Glomerular visceral epithelial cell (primary cell): Measurements from ENCODE around the gene BHMT2.
A peak's percentile ranks its signal among the peaks of the same experiment; 100 is the strongest.

ENCODE experiments used
- DNase-seq: peaks from one replicate; pipeline ENCODE4 v3.0.0-alpha.2; 2016; ENCODE audit errors: extremely low spot score

BHMT2 gene, protein sequence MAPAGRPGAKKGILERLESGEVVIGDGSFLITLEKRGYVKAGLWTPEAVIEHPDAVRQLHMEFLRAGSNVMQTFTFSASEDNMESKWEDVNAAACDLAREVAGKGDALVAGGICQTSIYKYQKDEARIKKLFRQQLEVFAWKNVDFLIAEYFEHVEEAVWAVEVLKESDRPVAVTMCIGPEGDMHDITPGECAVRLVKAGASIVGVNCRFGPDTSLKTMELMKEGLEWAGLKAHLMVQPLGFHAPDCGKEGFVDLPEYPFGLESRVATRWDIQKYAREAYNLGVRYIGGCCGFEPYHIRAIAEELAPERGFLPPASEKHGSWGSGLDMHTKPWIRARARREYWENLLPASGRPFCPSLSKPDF

DNA sequence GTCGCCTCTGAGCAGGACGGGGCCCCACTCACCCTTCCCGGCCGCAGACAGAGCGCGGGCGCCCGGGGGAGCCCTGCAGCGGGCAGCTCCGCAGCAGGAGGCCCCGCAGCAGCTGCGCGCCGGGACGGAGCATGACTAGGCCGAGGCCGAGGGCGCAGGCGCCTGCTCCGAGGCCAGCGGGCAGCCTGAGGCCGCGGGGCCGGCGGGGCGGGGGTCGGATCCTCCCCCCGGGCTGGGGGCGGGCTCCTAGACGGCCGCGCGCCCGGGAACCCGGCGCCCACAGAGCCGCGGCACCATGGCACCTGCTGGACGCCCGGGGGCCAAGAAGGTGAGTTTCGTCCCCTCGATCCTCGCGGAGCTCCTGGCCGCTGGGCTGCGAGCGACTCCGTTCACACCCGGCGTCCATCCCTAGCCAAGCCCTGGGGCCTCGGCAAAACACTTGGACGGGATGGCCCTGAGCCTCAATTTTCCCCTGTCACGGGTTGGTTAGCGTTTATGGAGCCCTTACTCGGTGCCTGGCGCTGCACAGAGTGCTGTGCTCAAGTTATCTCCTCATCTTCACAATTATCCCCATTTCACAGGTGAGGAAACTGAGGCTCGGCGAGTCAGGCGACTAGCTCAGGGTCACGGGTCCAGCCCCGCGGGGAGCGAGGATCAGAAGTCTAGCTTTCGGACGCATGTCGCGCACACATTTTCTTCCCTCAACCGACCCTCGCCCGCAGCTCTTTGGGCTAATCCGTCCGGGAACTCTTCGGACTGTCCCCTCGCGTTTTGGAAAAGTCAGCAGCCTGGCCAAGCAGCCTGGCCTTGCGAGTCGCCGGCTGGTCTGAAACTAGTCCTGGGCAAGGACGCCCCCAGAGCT, at the start of gene BHMT2, which contains the start of gene DMGDH:
Gene BHMT2, plus strand, starts transcription at position 280 of the 862 bp plus-strand sequence. Its CDS starts 16 bp downstream, at position 296.
Gene DMGDH, minus strand, starts transcription at position 187 of the 862 bp plus-strand sequence. Its CDS starts 54 bp downstream, at position 133.
- peak; percentile 3 for DNase-seq

DNA sequence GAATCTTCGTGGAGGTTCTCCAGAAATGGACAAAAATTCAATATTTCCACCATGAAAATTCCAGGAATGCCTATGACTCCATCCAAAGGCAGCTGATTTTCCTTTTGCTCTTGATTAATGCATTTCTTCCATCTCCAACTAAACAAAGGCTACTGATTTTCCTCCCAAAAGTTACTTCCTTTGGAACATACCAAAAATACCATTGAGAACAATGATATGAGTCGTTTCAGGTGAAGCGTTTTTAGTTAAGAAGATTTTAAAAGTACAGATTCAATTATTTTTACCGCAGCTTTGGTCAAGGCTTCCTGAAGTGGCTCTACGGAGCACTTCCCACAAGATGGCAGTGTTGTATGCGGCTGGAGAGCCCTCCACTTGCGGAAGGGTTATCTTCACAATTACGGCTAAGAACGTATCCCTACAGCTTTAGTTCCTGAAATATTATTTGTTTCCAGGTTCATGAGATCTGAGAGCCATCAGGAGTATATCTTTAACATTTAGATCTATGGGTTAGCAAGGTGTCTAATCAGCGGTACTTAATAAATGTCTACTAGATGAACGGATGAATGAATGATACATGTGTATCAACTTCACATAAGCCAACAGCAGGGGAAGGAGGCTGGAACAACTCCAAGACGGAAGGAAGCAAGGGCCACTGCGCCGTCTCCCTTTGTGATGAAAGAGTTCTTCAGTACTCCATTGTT, 48.6 kb upstream of the BHMT2 start:
- DNase-seq: peak; percentile 71

DNA sequence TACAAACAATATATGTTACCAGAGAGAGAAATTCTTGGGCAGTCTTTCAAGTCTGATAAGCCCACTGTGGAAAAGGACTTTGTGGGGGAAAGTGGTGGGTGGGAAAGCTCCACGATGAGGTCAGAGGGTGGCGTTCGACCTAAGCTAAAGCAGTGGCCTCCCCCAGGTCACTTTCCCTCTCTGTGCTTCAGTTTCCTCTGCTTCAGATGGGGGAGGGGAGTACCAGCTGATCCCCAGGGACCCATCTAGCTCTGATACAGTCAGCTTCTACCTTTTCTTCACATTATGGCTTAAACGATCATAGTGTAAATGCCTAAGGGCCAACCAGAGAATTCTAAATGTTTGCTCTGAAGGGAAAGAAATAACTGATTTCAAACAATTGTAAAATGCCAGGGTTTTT, 47.8 kb upstream of the BHMT2 start:
- no peak for DNase-seq

DNA sequence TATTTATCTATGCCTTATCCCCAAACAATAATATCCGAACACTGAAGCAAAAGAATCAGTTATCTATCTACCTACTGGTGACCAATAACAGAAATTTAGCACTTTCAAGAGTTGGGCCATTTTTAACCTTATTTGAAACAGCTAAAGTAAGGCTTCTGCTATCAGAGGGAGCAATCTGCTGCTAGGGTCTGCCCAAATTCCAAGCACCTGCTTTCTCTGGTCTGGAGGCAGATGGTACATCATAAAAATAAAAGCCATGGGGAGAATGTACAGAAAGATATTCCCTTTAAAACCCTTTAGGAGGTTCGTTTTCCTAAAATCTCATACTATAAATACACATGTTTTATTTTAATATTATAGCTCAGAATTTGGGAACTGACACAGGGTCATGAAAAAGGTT, 46.8 kb upstream of the BHMT2 start:
- DNase-seq: no peak

DNA sequence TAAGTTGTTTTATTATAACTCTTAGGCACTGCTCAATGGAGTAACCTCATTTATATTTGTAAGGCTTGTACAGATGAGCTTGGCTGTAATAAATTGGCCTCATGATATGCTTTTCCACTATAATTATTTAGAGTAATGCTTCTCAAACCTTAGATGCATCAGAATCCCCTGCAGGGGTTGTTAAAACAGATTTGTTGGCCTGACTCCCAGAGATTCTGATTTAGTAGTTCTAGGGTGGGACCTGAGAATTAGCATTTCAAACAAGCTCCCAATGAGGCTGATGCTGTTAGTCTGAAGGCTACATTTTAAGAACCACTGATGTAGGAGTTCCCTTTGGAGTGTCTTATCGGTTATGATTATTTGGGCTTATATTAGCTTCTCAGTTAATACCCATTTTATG, 46.2 kb upstream of the BHMT2 start:
- no peak for DNase-seq

DNA sequence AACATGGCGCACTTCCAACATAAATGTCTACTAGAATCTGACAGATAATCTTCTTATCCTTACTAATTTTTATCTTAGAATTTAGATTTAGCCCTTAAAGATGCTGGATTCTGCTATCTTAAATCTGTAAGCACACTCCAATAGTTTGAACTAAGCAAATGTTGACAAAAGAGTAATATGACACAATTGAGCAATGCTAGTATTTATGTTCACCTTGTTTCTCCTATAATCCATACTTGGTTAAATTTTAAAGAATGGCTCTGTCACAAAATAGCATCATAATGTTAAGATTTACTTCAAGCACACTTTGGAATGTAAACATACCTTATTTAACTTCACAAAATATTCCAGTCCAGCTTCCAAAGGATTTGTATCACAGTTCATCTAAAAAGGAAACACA, 45.6 kb upstream of the BHMT2 start:
- DNase-seq: no peak

DNA sequence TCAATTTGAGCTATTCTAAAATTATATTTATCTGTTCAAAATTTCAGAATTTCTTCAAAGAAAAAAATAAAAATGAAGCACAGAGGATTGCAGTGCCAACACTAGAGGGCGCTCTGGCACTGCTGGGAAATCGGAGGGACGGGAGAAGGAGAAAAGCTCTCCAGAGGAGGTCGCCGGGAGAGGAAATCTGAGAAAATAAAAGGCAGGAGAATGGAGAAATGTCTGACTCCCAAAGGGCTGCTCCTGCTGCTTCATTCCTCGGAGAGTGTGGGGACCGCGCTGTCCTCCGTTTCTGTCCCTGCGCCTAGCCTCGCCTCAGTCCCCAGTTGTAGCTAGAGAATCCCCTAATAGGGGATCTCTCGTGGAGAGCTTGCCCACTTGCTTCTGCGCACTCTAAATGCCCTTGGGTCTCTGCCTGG, 44.5 kb upstream of the BHMT2 start:
- peak; percentile 72 for DNase-seq

DNA sequence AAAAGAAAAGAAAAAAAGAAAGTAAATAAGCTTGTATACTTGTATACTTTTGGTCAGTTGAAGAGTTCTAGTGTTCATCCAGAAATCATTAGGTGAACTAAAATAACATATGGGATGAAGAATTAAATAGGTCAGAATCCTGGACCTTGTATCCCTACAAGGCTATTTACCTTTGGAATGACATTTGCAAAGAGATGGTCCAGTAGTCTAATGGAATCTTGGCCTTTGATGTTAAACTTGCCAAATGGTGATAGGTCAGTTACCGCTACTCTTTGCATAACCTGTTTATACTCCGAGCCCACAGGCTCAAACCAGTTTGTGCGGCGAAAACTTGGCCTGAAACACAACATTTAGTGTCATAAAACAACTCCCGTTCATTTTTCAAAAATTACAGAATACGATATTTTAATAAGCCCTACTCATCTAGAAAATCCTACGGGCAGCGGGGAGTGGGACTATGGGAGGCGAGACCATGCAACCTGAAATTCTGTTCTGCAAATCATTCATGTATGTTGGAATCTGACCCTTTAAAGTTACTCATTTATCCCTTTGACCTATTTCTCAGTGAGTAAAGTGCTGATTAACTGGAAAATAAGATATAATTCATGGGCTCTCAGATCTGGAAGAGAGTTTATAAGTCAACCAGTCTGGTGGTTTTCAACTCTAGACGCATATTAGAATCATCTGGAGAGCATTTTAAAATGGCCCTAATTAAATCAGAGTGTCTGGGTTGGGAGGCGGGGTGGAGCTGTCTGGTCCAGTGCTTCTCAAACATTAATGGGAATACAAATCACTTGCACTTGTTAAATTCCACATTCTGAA, 38.7 kb upstream of the BHMT2 start:
- DNase-seq: no peak

DNA sequence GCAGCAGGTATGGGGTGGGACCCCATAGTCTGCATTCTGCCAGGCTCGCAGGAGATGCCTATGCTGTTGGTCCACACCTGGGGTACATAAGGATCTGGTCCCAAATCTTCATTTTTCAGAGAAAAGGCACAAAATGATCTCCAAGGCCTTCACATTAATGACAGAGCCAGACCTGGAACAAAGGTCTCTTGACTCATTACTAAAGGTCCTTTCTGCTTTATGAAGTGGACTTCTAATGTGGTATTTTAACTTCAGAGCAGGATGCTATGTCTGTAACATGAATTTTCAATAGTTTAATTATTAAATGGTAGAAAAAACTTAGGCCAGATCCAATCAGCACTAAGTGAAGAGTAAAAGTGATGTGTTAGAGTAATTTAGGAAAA, 38.1 kb upstream of the BHMT2 start:
- no peak for DNase-seq

DNA sequence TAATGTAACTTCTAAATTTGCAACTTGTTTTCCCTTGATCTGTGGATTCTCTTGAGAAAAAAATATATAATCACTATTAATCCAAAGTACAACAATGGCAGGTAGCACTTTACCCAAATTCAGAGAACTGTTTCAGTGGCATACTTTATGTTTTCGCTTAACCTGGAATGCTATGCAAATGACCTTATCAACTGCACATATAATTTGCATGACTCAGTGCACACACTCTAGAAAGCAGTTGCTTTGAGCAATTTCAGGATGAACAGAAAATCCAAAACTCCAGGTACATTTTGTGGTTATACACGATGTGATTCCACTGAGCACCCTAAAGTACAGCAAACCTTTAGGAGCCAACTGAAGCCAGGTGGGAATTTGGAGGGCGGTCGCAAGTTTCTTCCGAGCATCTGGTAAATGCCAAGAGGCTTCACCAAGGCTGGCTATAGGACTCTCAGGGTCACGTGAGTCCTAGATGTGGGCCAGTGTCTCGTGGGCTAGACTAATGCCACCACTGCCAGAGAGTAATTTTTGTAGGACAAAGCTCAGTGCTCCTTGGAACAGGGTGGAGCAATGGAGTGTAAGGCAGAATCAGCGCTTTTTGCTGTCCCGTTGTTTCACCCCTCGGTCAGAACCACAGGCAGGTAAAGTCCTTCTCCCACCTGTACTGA, 37.4 kb upstream of the BHMT2 start:
- no peak for DNase-seq

DNA sequence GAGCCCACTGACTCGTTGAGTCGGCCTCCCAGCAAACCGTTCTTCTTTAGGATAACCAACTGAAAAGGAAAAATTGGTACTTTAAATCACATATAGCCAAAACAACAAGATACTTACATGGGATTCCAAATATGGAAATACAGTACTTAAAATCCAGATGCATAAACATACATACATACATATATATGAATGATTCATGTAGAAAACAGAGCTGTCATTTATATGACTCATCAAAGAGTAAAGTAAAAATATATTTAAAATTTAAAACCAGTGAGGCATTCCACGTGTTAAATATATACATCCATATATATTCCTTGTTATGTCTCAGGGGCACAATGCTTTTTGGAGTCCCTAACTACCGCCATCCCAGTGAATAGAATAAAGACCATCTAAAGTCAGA, 36.8 kb upstream of the BHMT2 start:
- DNase-seq: no peak

DNA sequence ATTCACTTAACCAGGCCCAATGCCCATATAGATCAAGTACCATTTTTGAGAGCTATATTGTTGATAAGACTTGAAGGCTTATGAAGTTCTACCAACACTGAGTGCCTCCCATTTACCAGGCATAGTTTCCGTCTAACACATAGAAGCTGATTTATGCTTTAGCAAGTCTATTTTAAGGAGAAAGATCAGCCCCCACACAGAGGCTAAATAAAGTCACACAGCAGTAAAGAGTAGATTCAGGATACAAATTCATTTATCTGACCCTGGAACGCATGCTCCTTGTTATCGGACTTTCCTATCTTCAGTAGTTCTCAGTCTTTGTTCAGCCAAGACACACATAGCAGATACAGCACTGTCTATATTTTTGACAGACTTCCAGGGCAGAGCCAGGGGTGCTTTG, 34.3 kb upstream of the BHMT2 start:
- DNase-seq: no peak

DNA sequence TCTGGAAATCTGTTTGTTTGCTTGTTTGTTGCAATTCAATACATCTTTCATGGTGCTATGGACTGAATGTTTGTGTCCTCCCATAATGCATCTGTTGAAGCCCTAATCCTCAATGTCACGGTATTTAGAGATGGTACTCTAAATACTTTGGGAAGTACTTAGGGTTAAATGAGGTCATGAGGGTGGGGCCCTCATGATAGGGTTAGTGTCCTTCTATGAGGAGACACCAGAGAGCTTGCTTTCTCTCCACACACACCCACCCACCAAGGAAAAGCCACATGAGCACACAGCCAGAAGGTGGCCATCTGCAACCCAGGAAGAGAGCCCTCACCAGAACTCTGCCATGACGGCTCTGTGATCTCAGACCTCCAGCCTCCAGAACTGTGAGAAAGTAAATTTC, 32.8 kb upstream of the BHMT2 start:
- no peak for DNase-seq

DNA sequence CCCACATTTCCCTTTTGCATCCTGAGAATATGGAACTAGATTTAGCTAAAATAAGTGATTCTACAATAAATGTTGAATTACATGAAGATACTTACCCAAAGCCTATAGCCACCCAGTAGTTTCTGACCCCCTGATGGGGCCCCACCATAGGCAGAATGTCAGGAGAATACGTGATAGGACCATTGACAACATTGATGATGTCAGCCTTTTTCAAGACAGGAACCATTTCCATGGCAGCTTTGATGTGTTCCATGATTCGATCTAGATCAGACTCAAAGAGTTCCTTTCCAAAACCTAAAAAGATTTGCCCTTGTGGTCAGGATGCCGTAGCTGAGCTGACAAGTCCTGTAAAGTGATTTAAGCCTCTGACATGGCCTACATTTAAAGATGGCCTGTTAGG, 27.4 kb upstream of the BHMT2 start:
- DNase-seq: no peak

DNA sequence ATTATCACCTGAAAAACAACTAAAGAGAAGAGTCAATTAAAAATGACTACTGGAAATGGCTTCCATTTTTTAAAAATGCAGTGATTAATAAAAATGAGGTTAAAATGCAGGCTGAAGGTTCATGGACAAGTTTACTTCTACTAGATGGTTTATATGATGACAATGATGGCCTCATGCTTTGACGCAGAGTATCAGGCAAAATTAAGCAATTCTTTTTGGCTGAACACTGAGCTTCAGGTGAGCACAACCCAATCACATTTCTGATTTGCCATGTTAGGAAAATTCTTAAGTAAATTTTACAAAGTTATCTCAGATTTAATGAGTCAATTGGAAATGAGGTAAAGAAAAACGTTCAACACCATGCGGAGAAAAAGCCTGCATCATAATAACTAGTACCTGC, 22.4 kb upstream of the BHMT2 start:
- DNase-seq: no peak

DNA sequence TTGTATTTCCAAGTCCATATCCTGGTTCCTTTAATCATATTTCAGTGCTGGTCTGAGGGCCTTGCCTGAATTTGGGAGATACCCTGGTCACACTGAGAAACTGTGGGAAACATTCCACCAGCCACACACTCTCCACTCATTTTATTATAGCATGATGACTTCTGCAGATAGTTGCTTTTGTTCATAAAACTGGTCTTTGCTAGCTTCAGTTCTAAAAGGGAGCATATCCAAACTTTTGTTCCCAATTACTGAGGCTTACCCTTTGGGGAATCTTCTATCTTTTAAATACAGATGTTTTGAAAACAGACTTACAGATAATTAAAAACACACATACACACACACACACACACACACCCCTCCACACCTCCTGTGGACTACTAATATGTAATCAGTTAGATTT, 21.1 kb upstream of the BHMT2 start:
- no peak for DNase-seq

DNA sequence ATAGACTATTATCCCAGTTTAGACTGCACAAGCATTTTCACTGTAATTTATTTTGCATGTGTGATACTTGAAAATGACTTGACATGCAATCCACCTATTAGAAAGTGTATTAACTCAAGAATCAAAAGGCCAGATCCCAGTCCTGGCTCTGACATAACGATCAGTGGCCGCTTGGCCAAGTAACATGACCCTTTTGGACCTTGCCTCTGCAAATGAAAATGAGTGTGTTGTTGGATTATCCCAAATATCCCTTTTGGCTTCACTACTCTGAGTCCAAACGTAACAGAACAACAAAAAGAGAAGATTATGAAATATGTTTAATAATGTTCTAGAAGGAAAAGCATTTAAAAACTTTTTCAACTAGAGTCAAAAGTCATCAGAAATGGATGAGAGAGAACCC, 19.1 kb upstream of the BHMT2 start:
- no peak for DNase-seq

DNA sequence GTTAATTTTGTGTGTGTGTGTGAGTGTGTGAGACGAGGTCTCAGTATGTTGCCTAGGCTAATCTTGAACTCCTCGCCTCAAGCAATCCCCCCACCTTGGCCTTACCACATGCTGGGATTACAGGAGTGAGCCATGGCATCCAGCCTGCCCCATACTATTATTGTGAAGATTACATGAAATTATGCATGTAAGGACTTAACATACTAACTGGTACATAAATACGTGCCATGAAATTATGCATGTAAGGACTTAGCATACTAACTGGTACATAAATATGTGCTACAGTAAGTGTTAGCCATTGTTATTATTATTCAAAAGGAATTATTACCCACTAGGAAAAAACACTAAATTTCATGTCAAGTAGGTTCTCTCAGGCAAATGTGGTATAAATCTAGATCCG, 16.2 kb upstream of the BHMT2 start:
- DNase-seq: no peak

DNA sequence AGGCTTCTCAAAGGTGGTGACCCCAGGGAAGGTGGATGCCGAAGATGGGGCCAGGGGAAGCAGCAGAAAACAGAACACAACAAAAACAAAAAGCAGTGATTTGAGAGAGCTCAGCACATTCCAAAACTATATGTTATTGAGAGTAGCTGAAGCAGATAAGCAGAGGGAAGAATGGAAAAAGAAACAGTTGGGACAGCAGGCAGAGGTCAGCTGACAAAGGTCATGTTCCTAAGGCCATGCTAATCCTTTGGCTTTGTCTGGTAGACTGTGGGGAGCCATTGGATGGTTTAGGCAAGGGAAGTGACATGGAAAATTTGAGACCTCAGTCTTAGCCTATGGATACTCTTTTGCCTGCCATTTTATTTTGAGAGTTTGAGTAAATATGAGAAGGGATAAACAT, 14.6 kb upstream of the BHMT2 start:
- DNase-seq: no peak

DNA sequence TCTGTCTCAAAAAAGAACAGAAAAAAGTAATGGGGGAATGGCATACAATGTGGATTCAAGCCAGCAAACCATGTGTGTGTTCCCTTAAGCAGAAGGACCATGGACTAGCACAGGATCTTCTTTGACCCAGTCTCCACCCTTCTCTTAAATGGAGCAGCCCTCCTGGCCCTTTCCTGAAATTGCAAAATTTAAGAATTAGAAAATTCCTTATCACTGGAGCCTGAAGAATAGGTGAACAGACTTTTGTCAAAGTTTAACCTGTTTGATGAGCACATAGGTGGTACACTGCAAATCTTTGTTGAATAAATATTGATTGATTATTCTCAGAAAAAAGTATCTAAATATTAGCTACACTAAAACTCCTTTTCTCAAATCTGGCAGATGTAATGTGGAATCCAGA, 12.7 kb upstream of the BHMT2 start:
- DNase-seq: no peak

DNA sequence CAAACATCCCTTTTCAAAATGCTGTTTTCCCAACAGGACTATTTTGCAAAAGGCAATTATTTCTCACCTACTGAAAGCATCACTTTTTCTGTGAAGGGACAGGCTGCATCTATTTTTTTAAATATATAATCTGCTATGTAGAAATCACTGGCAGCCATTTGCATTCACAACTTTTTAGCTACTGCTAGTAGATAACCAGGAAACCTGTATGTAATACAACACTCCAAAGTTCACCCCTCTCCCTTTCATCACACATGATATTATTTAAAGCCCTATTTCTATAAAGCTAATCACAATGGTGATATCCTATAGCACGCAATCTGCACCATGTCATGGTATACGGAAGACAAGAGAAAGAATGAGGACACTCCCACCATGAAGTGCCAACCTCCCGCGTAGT, 9.9 kb upstream of the BHMT2 start:
- DNase-seq: no peak
